HUDEP-2 (cell line): ENCODE measurements around the gene DNAH17.

Experiments
- DNase-seq, 76 experiments: peaks; one replicate each; lab custom pipeline; 2025; ENCODE audit not compliant: unreplicated experiment in 76 of 76; lab: John Stamatoyannopoulos, UW

The DNAH17 gene

GRCh38 chr17:78555746-78556401 lies 21.3 kb downstream of the DNAH17 start:
- DNase-seq, result no peak

DNA sequence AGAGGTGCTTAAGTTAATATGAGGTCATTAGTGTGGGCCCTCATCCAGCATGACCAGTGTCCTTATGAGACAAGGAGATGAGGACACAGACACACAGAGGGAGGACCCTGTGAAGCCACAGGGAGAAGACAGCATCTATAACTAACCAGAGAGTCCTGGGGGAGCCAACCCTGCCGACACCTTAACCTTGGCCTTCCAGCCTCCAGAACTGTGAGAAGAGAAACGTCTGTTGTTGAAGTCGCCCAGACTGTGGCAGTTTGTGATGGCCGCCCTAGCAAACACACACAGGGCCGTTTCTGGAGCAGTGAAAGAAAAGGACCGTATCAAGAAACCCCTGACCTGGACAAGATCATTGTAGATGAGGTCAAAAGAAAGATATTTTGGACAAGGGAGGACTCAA lies 26.7 kb downstream of the DNAH17 start:
- no peak for DNase-seq

DNA sequence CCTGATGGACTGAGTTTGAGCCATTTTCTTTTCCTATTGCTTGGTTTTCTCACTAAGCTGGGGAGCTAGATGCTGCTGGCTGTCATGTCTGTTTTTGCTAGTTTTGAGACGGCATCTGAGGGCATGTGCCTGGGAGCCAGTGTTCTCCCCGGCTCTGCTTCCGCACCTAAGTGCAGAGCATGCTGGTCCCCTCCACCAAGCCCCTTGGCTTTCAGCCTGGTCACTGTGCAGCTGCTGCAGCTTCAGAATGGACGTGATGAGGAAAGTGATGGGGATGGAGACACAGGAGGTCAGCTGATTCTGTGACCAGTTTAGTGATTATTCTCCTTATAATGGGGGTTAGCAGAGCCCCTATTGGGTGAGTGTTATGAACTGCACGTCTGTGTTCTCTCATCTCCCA lies 28.5 kb downstream of the DNAH17 start:
- no peak for DNase-seq

DNA sequence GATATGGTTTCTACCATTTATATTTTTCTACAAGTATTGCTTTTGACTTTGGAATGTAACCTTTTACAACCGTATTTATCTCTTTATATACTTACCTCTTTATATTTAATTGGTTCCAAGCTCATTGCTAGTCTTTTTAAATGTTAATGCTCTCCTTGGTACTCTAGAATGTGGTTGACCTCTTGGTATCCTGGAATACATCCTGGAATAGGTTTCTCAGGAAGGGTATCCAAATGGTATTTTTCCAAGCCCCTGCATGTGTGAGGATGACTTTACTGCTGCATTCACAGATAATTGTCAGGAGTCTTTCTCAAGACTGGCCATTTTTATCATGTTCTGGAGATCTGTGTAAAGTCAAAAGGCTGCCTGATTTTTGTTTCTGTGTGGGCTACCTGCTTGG lies 30.2 kb downstream of the DNAH17 start:
- DNase-seq, result no peak

DNA sequence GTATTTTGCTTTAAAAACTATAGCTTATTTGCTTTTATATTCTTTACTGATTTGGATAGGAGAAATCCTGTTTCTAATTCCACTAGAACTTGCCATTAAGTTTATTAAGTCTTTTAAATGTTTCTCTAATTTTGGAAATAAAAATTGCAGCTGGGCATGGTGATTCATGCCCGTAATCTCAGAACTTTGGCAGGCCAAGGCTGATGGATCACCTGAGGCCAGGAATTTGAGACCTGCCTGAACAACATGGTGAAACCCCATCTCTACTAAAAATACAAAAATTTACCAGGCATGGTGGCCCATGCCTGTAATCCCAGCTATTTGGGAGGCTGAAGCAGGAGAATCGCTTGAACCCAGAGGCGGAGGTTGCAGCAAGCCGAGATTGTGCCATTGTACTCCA lies 30.7 kb downstream of the DNAH17 start:
- DNase-seq, result no peak

DNA sequence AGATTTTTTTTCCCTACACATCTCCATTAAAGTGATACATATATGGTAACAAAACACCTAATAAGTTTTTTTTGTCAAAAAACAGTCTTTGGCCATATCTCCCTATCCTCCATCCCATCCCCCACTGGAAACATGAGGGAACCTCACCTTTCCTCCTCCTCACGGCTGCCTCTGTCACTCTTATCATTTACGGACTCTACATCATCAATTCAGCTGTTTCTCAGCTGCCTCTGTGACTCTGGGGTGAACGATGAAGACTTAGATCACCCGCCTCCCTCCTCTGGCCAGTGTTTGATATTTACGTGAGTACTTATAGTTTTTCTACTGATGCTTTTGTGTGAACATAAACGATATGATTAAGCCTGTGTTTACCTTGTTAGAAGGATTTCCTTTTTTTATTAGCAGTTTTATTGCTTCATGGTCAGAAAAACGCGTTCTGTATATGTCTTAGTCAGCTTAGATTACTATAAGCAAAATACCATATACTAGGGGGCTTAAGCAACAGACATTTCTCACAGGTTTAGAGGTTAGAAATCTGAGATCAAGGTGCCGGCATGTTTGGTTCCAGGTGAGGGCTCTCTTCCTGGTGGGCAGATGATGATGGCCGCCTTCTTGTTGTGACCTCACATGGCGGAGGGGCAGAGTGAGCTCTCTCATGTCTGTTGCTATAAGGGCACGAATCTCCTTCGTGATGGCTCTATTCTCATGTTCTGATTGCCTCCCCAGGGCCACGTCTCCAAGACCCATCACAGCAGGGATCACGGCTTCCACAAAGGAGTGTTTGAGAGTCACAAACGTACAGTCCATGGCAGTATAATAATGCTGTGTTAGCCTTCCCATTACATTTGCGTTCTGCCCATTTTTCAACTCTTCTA lies 32.1 kb downstream of the DNAH17 start:
- no peak for DNase-seq

- DNase-seq, result no peak
Measured at GRCh38 chr17:78541488-78542206, 35.5 kb downstream of the DNAH17 start.

DNA sequence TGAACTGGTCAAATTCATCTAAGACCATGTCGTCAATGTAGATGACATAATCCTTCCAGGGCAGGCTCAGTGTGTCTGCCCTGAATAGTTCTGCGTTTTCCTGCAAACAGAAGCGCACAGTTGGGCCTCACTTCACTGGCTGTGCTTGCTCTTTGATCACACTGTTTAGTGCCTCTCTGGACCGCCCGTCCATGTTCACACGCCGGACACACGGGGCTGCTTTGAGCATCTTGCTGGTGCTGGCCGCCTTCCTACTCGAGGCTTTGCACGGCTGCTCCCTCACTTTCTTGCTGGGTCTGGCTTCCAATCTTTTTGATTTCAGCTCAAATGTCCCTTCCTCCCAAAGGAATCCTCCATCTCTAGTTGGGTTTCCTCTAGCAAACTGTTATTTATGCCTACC lies 37.4 kb downstream of the DNAH17 start:
- DNase-seq, result no peak

- DNase-seq, result no peak
Measured at GRCh38 chr17:78538033-78538776, 39.0 kb downstream of the DNAH17 start.

- DNase-seq, result no peak
Measured at GRCh38 chr17:78537217-78537860, 39.9 kb downstream of the DNAH17 start.

DNA sequence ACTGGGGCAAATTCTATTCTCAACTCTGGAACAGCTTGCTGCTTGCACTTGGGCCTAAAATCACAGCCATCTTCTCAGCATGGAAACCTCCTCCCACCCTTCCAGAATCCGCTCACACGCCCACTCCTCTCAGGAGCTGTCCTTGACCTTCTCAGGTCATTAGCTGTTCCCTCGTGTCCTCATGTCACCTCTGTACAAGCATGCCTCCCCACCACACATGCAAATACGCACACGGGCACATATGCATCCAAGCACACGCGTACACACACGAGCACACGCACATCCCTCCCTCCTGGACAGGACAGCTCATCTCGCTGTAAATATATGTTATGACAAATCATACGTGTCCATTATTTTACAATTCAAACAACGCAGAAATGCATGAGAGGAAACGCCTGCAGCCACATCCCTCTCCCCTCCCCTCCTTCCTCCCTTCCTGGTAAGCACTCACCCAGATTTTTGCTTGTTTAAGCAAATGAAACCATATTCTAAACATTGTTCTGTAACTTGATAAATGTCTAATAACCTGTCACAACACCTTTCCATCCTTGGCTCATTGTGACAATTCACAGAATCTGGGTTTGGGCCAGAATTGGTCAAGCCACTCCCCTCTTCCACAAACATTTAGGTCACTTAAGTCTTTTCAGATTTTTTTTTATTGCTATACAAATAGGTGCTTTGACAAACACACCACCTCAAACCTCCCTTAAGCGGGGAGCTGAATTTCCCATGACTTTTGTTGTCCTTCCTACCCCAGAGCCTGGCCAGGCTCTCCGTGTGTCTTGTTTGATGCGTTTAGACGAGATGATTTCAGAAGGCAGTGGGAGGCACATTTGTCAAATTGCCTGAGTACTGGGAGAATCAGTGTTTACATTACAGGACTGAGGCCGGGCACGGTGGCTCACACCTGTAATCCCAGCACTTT lies 41.7 kb downstream of the DNAH17 start:
- no peak for DNase-seq

DNA sequence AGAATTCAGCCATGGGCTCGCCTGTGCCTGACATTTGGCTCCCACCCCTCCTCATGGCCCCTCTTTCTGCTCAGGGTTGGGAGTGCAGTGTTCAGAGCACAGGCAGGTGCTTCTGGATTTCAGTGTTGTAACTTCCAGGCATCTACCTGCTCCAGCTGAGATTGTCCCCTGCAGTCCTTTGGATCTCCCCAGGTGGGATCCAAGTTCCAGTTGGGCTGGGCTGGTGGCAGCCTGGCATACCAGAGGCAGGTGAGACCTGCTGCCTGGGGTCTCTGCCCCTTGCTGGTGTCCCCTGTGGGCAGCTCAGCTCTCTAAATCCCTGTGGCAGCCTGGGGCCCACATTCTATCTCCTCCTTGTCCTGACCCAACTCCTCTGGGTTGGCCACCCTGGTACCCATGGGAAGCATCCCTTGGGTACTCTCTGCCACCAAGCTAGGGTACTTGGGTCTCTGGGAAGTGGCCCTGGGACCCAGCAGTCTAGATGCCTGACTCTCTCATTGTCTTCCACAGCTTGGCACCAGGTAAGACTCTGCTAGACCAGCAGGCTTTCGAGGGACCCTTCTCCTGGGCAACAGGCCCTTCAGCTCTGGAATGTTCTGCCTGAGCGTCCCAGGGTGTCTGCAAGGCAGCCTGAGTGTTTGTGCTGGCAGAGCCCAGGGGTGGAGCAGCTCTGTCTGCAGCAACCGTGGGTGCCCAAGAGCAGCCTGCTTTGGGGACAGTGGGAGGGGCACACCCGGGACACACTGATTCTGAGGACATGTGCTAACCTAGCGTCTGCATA lies 42.5 kb downstream of the DNAH17 start:
- no peak for DNase-seq

GRCh38 chr17:78532922-78533640 lies 44.1 kb downstream of the DNAH17 start:
- DNase-seq, result no peak

DNA sequence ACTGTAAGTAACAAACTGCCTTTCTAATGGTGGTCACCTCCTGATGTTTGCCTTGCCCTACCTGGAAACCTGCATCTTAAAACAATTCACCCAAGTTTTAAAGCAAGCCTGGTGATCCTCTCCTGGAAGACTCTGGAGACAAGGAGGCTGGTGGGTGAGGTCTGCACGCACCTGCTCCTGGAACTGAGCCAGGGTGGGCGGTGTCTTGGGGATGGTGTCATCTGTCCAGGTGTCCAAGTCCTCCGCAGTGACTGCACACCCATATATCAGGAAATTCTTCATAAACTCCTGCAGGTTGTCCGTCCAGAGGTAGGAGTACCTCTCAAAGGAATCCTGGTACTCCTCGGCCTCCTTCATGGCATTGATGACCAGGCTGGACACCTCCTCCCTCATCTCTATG lies 44.9 kb downstream of the DNAH17 start:
- DNase-seq, result no peak

- DNase-seq, result no peak
Measured at GRCh38 chr17:78530675-78531074, 46.5 kb downstream of the DNAH17 start.

- DNase-seq, result no peak
Measured at GRCh38 chr17:78529871-78530670, 47.1 kb downstream of the DNAH17 start.

GRCh38 chr17:78529251-78529650 lies 47.9 kb downstream of the DNAH17 start:
- DNase-seq, result no peak
